H1 (cell line): Measurements from ENCODE around the gene FRMD4A. TPM values are rescaled to one million over a fixed set of nuclear protein-coding genes. Genes with fewer than 3 reads are reported as not detected.

ENCODE experiments used
- CTCF ChIA-PET: fragments of 300-600 bp; sonication (Branson Sonifier 250); formaldehyde crosslinking; loops from one replicate; lab custom pipeline; 2021; ENCODE audit not compliant: partially characterized antibody; lab: Charles Lee
- POLR2A ChIA-PET: fragments of 300-600 bp; sonication (Branson Sonifier 250); formaldehyde crosslinking; loops from one replicate; lab custom pipeline; 2021; ENCODE audit warnings: inconsistent platforms; ENCODE audit not compliant: partially characterized antibody; lab: Charles Lee
- DNase-seq, 2 experiments: peaks; one replicate each; pipeline versions ENCODE4 v3.0.0 to v3.0.0-alpha.2; 2010 to 2022; ENCODE audit warnings: low spot score in 2 of 2, low read depth in 1 of 2, mixed read lengths in 1 of 2
- FAIRE-seq: peaks from 2 replicates; lab custom pipeline; 2011; peaks lifted over from hg19 to GRCh38; lab: Jason Lieb, UNC
- H2AFZ ChIP-seq: 2 replicates; pipeline ENCODE4 v1.8.1; 2012; ENCODE audit warnings: low read length, inconsistent platforms
- H2AK5ac ChIP-seq: 2 replicates; pipeline ENCODE4 v1.6.1; 2013; ENCODE audit warnings: low read depth, low read length
- H2BK120ac ChIP-seq: replicated peaks from 2 replicates; pipeline ENCODE3; 2013; ENCODE audit warnings: low read depth, low read length, inconsistent platforms
- H2BK12ac ChIP-seq: 2 replicates; pipeline ENCODE4 v1.6.1; 2013; ENCODE audit warnings: low read depth, low read length
- H2BK15ac ChIP-seq: 2 replicates; pipeline ENCODE4 v1.6.1; 2013; ENCODE audit warnings: low read length
- H2BK20ac ChIP-seq: 2 replicates; pipeline ENCODE4 v1.6.1; 2013; ENCODE audit warnings: low read length
- H2BK5ac ChIP-seq: 2 replicates; pipeline ENCODE4 v1.6.1; 2013; ENCODE audit warnings: low read depth, low read length
- H3K14ac ChIP-seq: 2 replicates; pipeline ENCODE4 v1.6.1; 2013; ENCODE audit warnings: inconsistent platforms; ENCODE audit not compliant: insufficient read length
- H3K18ac ChIP-seq: 2 replicates; pipeline ENCODE4 v1.6.1; 2013; ENCODE audit warnings: low read length; ENCODE audit errors: extremely low read depth
- H3K23ac ChIP-seq: 2 replicates; pipeline ENCODE4 v1.6.1; 2013; ENCODE audit warnings: inconsistent platforms; ENCODE audit not compliant: insufficient read length
- H3K23me2 ChIP-seq: 2 replicates; pipeline ENCODE4 v1.6.1; 2013; ENCODE audit warnings: low read depth, low read length
- H3K27ac ChIP-seq: 2 replicates; pipeline ENCODE4 v1.6.1; 2011; ENCODE audit warnings: low read depth, low read length, inconsistent platforms
- H3K27me3 ChIP-seq, 4 experiments: replicated peaks in 1 of 4; 1 replicate in 1 of 4; 2 replicates in 3 of 4; pipeline versions ENCODE4 v1.6.1 to v1.8.1; 2011 to 2013; ENCODE audit warnings: low read length in 3 of 4, mild to moderate bottlenecking in 3 of 4, inconsistent platforms in 2 of 4, mixed read lengths in 2 of 4, moderate library complexity in 1 of 4; ENCODE audit not compliant: control insufficient read depth in 3 of 4, insufficient read depth in 3 of 4; ENCODE audit errors: extremely low read depth in 1 of 4
- H3K36me3 ChIP-seq, 4 experiments: 2 replicates each; pipeline versions ENCODE4 v1.6.1 to v1.8.1; 2011 to 2013; ENCODE audit warnings: mild to moderate bottlenecking in 4 of 4, low read length in 3 of 4, moderate library complexity in 2 of 4, control low read depth in 1 of 4, inconsistent platforms in 1 of 4; ENCODE audit not compliant: insufficient read depth in 4 of 4, control insufficient read depth in 2 of 4
- H3K4ac ChIP-seq: replicated peaks from 2 replicates; pipeline ENCODE3; 2013; ENCODE audit warnings: low read length, low read depth, mixed read lengths, inconsistent platforms; ENCODE audit not compliant: insufficient read length
- H3K4me1 ChIP-seq, 4 experiments: replicated peaks in 1 of 4; 1 replicate in 1 of 4; 2 replicates in 3 of 4; pipeline versions ENCODE4 v1.6.1 to v1.8.1; 2011 to 2013; ENCODE audit warnings: low read length in 3 of 4, inconsistent platforms in 2 of 4, mixed read lengths in 1 of 4; ENCODE audit not compliant: insufficient read depth in 4 of 4, control insufficient read depth in 3 of 4
- H3K4me2 ChIP-seq, 2 experiments: 2 replicates each; pipeline versions ENCODE4 v1.6.1 to v1.8.1; 2011 to 2013; ENCODE audit warnings: low read depth in 2 of 2, low read length in 2 of 2, control low read depth in 1 of 2, inconsistent platforms in 1 of 2, mild to moderate bottlenecking in 1 of 2; ENCODE audit not compliant: insufficient read depth in 1 of 2
- H3K4me3 ChIP-seq, 4 experiments: fragments of 200-600, 300-600 bp in 1 of 4; sonication (generic), shearing (Covaris generic), sonication (Bioruptor Twin) in 1 of 4; 2 replicates each; pipeline versions ENCODE4 v1.5.1 to v1.8.1; 2011 to 2016; ENCODE audit warnings: low read length in 4 of 4, low read depth in 3 of 4, control low read depth in 2 of 4, inconsistent platforms in 2 of 4, mild to moderate bottlenecking in 2 of 4, mixed read lengths in 1 of 4, moderate library complexity in 1 of 4; ENCODE audit not compliant: insufficient read depth in 2 of 4; ENCODE audit errors: extremely low read depth in 1 of 4
- H3K56ac ChIP-seq: replicated peaks from 2 replicates; pipeline ENCODE3; 2013; ENCODE audit warnings: low read depth, mild to moderate bottlenecking, mixed read lengths, low read length, inconsistent platforms; ENCODE audit not compliant: insufficient read length
- H3K79me1 ChIP-seq: 2 replicates; pipeline ENCODE4 v1.6.1; 2013; ENCODE audit warnings: low read depth, low read length, control low read depth
- H3K79me2 ChIP-seq, 2 experiments: 2 replicates each; pipeline versions ENCODE4 v1.6.1 to v1.8.1; 2012 to 2013; ENCODE audit warnings: low read length in 2 of 2, mild to moderate bottlenecking in 2 of 2, inconsistent platforms in 1 of 2; ENCODE audit not compliant: insufficient read depth in 2 of 2, control insufficient read depth in 1 of 2
- H3K9ac ChIP-seq, 4 experiments: replicated peaks in 1 of 4; 1 replicate in 1 of 4; 2 replicates in 3 of 4; pipeline versions ENCODE4 v1.6.1 to v1.8.1; 2011 to 2013; ENCODE audit warnings: low read depth in 3 of 4, low read length in 3 of 4, control low read depth in 2 of 4, mild to moderate bottlenecking in 2 of 4, moderate library complexity in 2 of 4, inconsistent platforms in 1 of 4; ENCODE audit errors: extremely low read depth in 1 of 4
- H3K9me3 ChIP-seq, 2 experiments: 2 replicates each; pipeline versions ENCODE4 v1.6.1 to v1.8.1; 2012 to 2013; ENCODE audit warnings: mild to moderate bottlenecking in 2 of 2, moderate library complexity in 2 of 2, control low read depth in 1 of 2, inconsistent platforms in 1 of 2, low read depth in 1 of 2, low read length in 1 of 2, mixed read lengths in 1 of 2; ENCODE audit not compliant: insufficient read depth in 2 of 2
- H4K20me1 ChIP-seq, 2 experiments: replicated peaks in 1 of 2; 2 replicates each; pipeline versions ENCODE3 to v1.8.1; 2011 to 2013; ENCODE audit warnings: inconsistent platforms in 2 of 2, low read length in 2 of 2, mild to moderate bottlenecking in 1 of 2; ENCODE audit not compliant: insufficient read depth in 2 of 2, control insufficient read depth in 1 of 2
- H4K5ac ChIP-seq: 2 replicates; pipeline ENCODE4 v1.6.1; 2013; ENCODE audit warnings: low read length, low read depth, mixed read lengths, inconsistent platforms; ENCODE audit not compliant: insufficient read length
- H4K8ac ChIP-seq: 2 replicates; pipeline ENCODE4 v1.8.0; 2013; ENCODE audit warnings: mild to moderate bottlenecking, moderate library complexity, low read length, inconsistent platforms; ENCODE audit not compliant: insufficient read depth; ENCODE audit errors: extremely low read depth
- H4K91ac ChIP-seq: replicated peaks from 2 replicates; pipeline ENCODE3; 2013; ENCODE audit warnings: low read length, mixed read lengths, inconsistent platforms; ENCODE audit not compliant: insufficient read length
- ASH2L ChIP-seq: fragments of 200-600, 300-600 bp; sonication (generic); IDR thresholded peaks from one replicate; pipeline ENCODE4 v1.7.1; 2017; ENCODE audit warnings: low read length
- BACH1 ChIP-seq: IDR thresholded peaks from 2 replicates; pipeline ENCODE4 v1.6.1; 2012; ENCODE audit warnings: low read length, improper control_type of control experiment
- BCL11A ChIP-seq, 2 experiments: IDR thresholded peaks; one replicate each; pipeline ENCODE4 v1.6.1; 2011; ENCODE audit warnings: low read depth in 2 of 2, low read length in 2 of 2, mild to moderate bottlenecking in 2 of 2
- BRCA1 ChIP-seq: IDR thresholded peaks from 2 replicates; pipeline ENCODE4 v1.6.1; 2012; ENCODE audit warnings: low read depth, low read length, improper control_type of control experiment
- CREB1 ChIP-seq: IDR thresholded peaks from 2 replicates; pipeline ENCODE4 v1.6.1; 2012; ENCODE audit warnings: inconsistent platforms
- KDM5A ChIP-seq: fragments of 200-600 bp; IDR thresholded peaks from 2 replicates; pipeline ENCODE4 v1.7.1; 2012; ENCODE audit warnings: mild to moderate bottlenecking, low read length, inconsistent platforms, mixed read lengths
- POLR2AphosphoS5 ChIP-seq: IDR thresholded peaks from 2 replicates; pipeline ENCODE4 v1.6.1; 2011; ENCODE audit warnings: low read depth, low read length
- SAP30 ChIP-seq: fragments of 300-600 bp; sonication (generic); IDR thresholded peaks from 2 replicates; pipeline ENCODE4 v1.7.1; 2012; ENCODE audit warnings: low read length, moderate library complexity, mild to moderate bottlenecking, inconsistent platforms; ENCODE audit not compliant: insufficient read depth, insufficient replicate concordance
- SIX5 ChIP-seq: IDR thresholded peaks from 2 replicates; pipeline ENCODE4 v1.6.1; 2011; ENCODE audit warnings: mild to moderate bottlenecking, low read depth, low read length
- SP4 ChIP-seq: IDR thresholded peaks from 2 replicates; pipeline ENCODE4 v1.6.1; 2012; ENCODE audit warnings: low read length, inconsistent platforms
- TAF7 ChIP-seq: optimal IDR thresholded peaks from 2 replicates; pipeline ENCODE3; 2011; ENCODE audit warnings: low read depth, mild to moderate bottlenecking, inconsistent platforms, low read length, moderate library complexity, borderline replicate concordance
- ZNF274 ChIP-seq: IDR thresholded peaks from 2 replicates; pipeline ENCODE4 v1.7.0; 2012; ENCODE audit warnings: low read length, borderline replicate concordance; ENCODE audit errors: extremely low read depth
- WGBS, 2 experiments: shearing (Covaris generic) in 1 of 2; methylation state at CpG; one replicate each; pipeline versions ENCODE4 v1.1.6 to v1.1.7; 2013 to 2015; ENCODE audit warnings: low lambda C conversion rate in 2 of 2, mixed read lengths in 2 of 2, inconsistent platforms in 1 of 2, low coverage in 1 of 2, missing lambda C conversion rate in 1 of 2; ENCODE audit not compliant: insufficient replicate concordance in 2 of 2, insufficient coverage in 1 of 2, insufficient read length in 1 of 2; ENCODE audit errors: extremely low coverage in 1 of 2, missing lambda C conversion rate in 1 of 2; 5-methylcytosine and 5-hydroxymethylcytosine counted together
- polyA plus RNA-seq, 7 experiments: library from polyadenylated mRNA; depleted of rRNA in 3 of 7; stranded (reverse) in 5 of 7; unstranded in 2 of 7; fragments of >200 nt in 5 of 7; fragments of 200-250 nt in 2 of 7; gene quantifications; 1 replicate in 5 of 7; 2 replicates in 1 of 7; 4 replicates in 1 of 7; pipeline versions ENCODE4 v1.2.1 to v1.2.3, GENCODE V29; 2011 to 2013; ENCODE audit warnings: missing spikeins in 2 of 7, mixed read lengths in 2 of 7
- total RNA-seq: library from RNA; stranded (reverse); fragmentation: NEBNext Ultra II Directional; extraction: Animal tissue kit (Norgen Biotek cat#: 25700); gene quantifications from 2 replicates; pipeline ENCODE4 v1.2.1, GENCODE V29; 2021

FRMD4A gene
- total and polyA plus RNA-seq, 2 of the 8 experiments (the other 6 are each of a cell fraction or from before 2014, with no cell fraction given): 38.6 to 39.6 TPM

DNA sequence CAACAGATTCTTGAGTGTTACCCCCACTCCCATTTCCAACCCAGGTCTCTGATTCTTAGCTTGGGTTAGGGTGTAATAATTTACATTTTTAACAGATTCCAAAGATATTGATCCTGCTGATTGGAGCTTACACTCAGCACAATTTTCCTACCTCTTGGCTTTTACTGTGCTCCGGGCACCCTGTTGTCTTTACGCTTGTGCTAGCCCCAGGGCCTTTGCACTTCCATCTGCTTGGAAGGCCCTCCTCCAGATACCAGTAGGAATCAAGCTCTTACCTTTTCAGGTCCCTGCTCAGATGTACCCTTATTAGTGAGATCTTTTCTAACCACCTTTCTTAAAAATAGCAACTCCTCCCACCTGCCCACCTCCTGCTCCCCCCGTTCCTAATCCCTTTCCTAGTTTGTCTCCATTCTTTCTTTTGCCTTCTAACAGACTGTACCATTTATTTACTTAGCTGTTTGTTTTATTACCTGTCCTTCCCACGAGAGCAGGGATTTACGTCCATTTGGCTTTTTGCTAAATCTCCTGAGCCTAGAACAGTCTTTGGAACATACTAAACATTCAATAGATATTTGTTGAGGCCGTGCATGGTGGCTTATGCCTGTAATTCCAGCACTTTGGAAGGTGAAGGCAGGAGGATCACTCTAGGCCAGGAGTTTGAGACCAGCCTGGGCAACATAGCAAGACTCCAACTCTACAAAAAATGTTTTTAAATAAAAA is 427.7 kb downstream of the FRMD4A start:
- ChIA-PET CTCF (interaction anchor here (0.6 to 1.7 kb wide), 6 partner anchors 9 to 372 kb away, joined by 3 to 4 read pairs (median 3); no protein-coding TSS in a partner anchor), POLR2A (interaction anchor here (0.6 kb wide), 1 partner anchor 102 kb away, joined by 4 read pairs; no protein-coding TSS in a partner anchor)
- Histone ChIP-seq H2BK5ac (no peak overlapping the region), H3K56ac (no peak overlapping the region), H2BK15ac (no peak overlapping the region), H2BK12ac (no peak overlapping the region), H3K9ac (no peak overlapping the region), H4K20me1 (no peaks in the 10 kb centered on the region), H4K8ac (no peak overlapping the region), H2AFZ (no peak overlapping the region), H3K4me2 (no peak overlapping the region), H3K79me1 (no peaks in the 10 kb centered on the region), H4K5ac (no peak overlapping the region), H3K79me2 (no peaks in the 10 kb centered on the region), H3K18ac (no peak overlapping the region), H2BK120ac (no peak overlapping the region), H3K4ac (no peak overlapping the region), H3K14ac (no peak overlapping the region), H3K4me1 (peaks cover 3 to 5% (median 3%) of the 10 kb centered on the region in 4 experiments; a peak in 5 of 7 replicates), H3K27me3 (no peaks in the 10 kb centered on the region), H3K9me3 (no peaks in the 10 kb centered on the region), H3K4me3 (no peak overlapping the region), H3K27ac (no peak overlapping the region), H2AK5ac (no peak overlapping the region), H3K23me2 (no peaks in the 10 kb centered on the region), H3K36me3 (no peaks in the 10 kb centered on the region), H3K23ac (no peak overlapping the region), H4K91ac (no peak overlapping the region), H2BK20ac (no peak overlapping the region)
- no peak for DNase-seq
- 99% methylated on average over 6 of the region's 6 CpGs; no CpG with 5 or more reads in 1 of the 2 experiments for WGBS, 2 experiments
- FAIRE-seq: no peak
- TF ChIP-seq SP4: no peak
- TF ChIP-seq SAP30: no peak
- no peak for TF ChIP-seq SIX5
- no peak for TF ChIP-seq TAF7
- TF ChIP-seq CREB1: no peak
- no peak for TF ChIP-seq ASH2L
- no peak for TF ChIP-seq KDM5A
- TF ChIP-seq BRCA1: no peak
- TF ChIP-seq BACH1: no peak
- TF ChIP-seq POLR2AphosphoS5: no peak
- TF ChIP-seq BCL11A (IDR thresholded peaks at IDR 0.05; ENCODE audit: low read depth in 2 of 2, low read length in 2 of 2): no peak
- no peak for TF ChIP-seq ZNF274
